ENCODE data around the gene TEDC1.

Gene TEDC1

DNA sequence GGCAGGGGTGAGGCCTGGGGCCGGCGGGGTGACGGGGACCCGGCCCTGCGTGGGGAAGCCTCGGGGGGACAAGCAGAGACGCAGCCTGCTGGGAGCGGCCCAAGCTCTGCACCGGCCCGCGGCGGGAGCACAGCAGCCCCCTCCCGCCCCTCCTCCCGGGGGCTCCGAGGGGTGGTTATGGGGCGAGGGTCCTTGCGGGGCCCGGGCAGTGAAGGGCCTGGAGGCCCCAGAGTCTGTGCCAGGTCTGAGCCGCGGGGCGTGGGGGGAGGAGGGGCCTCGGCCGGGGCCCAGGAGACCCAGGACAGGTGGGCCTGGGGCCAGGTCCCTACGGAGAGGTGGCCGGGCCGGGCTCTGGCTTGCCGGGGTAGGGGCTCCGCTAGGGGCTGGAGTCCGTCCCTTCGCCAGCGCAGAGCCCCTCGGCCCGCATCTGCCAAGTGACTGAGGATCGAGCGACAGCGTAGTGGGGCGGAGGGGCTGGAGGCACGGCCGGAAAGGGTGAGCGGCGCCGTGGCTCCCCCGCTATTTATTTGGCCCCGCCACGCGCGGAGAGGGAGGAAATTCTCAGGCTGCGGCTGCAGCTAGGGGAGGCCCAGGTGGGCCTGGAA lies 35.8 kb downstream of the TEDC1 start:
- DNase-seq (ENCODE audit: low read depth), result no peak

GRCh38 chr14:105527381-105527825 lies 36.4 kb downstream of the TEDC1 start:
- DNase-seq (ENCODE audit: low read depth), result no peak

GRCh38 chr14:105527826-105528585 lies 37.0 kb downstream of the TEDC1 start:
- DNase-seq (ENCODE audit: low read depth), result peak; percentile 68

DNA sequence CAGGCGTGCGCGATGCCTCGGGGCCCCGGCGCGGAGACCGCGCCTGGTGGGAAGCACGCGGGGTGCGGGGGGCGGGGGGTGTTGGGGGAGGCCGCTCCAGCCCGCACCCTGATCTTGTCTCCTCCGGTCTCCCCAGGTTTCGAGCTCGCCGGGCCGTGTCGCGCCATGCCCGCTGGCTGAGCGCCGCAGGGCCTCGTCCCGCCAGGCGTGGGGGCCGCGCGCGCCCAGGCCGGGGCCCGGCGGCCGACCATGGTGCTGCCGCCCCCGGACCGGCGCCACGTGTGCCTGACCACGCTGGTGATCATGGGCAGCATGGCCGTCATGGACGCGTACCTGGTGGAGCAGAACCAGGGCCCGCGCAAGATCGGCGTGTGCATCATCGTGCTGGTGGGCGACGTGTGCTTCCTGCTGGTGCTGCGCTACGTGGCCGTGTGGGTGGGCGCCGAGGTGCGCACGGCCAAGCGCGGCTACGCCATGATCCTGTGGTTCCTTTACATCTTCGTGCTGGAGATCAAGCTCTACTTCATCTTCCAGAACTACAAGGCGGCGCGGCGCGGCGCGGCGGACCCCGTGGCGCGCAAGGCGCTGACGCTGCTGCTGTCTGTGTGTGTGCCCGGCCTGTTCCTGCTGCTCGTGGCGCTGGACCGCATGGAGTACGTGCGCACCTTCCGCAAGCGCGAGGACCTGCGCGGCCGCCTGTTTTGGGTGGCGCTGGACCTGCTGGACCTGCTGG lies 37.7 kb downstream of the TEDC1 start:
- DNase-seq (ENCODE audit: low read depth), result no peak

DNA sequence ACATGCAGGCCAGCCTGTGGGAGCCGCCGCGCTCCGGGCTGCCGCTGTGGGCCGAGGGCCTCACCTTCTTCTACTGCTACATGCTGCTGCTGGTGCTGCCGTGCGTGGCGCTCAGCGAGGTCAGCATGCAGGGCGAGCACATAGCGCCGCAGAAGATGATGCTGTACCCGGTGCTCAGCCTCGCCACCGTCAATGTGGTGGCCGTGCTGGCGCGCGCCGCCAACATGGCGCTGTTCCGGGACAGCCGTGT lies 38.2 kb downstream of the TEDC1 start:
- DNase-seq (ENCODE audit: low read depth), result no peak

GRCh38 chr14:105529569-105530284 lies 38.7 kb downstream of the TEDC1 start:
- DNase-seq (ENCODE audit: low read depth), result no peak

- DNase-seq (ENCODE audit: low read depth), result no peak
These were observed 39.4 kb downstream of the TEDC1 start for GRCh38 chr14:105530285-105531087.

GRCh38 chr14:105531088-105531893 lies 40.2 kb downstream of the TEDC1 start:
- no peak for DNase-seq (ENCODE audit: low read depth)

GRCh38 chr14:105531894-105532623 lies 41.0 kb downstream of the TEDC1 start:
- DNase-seq (ENCODE audit: low read depth), result no peak

GRCh38 chr14:105532735-105533141 lies 41.7 kb downstream of the TEDC1 start:
- DNase-seq (ENCODE audit: low read depth), result no peak

- no peak for DNase-seq (ENCODE audit: low read depth)
These were observed 42.3 kb downstream of the TEDC1 start for GRCh38 chr14:105533391-105533790.

GRCh38 chr14:105533811-105534498 lies 42.9 kb downstream of the TEDC1 start:
- no peak for DNase-seq (ENCODE audit: low read depth)

GRCh38 chr14:105534586-105534985 lies 43.5 kb downstream of the TEDC1 start:
- DNase-seq (ENCODE audit: low read depth), result no peak

- DNase-seq (ENCODE audit: low read depth), result no peak
These were observed 45.0 kb downstream of the TEDC1 start for GRCh38 chr14:105536051-105536450.

DNA sequence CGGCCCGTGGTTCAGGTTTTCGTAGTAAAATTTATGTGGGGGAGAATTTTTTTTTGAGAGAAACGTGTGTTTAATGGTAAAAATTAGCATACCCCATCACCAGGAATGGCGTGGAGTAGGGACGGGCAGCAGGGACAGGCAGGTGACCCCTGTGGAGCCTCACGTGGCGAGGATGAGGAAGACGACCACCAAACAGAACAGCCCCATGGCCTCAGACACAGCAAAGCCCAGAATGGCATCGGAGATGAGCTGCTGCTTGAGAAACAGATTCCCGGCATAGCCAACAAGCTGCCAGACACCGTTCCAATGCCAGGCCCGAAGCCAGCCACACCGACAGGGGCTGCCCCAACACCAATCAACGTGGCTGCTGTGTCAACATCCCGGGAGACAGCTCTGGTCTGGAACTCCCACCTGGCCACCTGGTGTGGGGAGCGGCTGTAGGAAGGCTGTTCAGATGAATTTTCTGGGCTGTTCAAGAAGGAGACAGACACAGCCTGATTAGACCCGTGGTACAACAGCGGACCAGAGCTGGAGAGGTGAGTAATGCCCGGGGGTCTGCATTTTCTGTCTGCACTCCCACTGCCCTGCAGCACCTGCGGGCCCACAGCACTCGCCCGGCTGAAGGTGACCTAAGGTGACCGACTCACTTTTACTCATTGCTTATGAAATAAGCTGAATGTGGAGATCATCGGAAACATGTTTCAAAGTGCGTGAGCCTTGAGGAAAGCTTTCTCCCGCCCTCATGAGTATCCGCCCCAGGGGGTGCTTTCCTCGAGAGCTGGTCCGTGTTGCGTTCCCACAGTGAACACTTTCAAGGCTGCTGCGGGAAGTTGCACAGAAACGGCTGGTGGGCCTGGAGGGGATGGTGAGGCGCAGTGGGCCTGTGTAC lies 45.9 kb downstream of the TEDC1 start:
- no peak for DNase-seq (ENCODE audit: low read depth)

- DNase-seq (ENCODE audit: low read depth), result peak; percentile 56
These were observed 46.8 kb downstream of the TEDC1 start for GRCh38 chr14:105537580-105538474.

DNA sequence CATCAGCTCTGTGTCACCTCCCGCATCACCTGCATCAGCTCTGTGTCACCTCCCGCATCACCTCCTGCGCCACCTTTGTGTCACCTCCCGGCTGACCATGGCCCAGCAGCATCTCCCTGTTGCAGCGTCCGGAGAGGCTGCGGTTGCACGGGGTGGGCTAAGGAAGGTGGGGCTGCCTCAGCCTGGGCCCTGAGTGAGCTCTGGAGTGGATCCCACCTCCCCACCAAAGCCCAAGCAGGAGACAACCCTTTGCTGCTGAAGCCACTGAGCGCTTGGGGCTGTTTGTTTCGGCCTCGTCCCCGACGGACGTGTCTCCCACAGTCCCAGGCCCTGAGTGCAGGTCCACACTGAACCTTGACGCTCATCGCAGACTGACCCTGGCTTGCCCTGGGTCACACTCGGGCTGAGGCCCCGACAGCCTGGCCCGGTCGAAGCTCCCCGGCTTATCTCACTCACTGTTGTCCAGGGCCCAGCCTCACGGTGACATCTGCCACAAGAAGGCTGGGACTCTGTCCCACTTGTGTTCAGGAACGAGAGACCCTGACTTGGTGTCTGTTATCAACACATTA lies 47.5 kb downstream of the TEDC1 start:
- DNase-seq (ENCODE audit: low read depth), result no peak
